ENCODE results near the gene KIF5C.

DNA sequence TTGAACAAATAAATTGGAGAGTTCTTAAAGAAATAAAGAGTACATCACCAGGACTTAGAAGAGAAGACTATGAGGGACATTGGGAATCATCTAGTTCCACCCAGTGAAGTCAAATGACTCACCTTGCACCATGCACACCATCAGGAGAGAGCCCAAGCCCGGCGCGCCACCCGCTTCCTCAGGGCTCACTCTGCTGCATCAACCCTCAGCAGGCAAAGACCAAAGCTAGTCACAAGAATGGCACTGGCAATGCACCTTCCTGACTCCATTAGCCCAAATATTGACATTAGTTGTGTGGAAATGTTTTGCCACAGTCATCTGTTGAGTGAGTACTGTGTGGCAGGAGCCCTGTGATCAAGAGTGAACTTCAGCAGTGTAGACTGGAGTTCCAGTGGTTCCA lies 156.4 kb downstream of the KIF5C start:
- TF ChIP-seq, protein P1, sequence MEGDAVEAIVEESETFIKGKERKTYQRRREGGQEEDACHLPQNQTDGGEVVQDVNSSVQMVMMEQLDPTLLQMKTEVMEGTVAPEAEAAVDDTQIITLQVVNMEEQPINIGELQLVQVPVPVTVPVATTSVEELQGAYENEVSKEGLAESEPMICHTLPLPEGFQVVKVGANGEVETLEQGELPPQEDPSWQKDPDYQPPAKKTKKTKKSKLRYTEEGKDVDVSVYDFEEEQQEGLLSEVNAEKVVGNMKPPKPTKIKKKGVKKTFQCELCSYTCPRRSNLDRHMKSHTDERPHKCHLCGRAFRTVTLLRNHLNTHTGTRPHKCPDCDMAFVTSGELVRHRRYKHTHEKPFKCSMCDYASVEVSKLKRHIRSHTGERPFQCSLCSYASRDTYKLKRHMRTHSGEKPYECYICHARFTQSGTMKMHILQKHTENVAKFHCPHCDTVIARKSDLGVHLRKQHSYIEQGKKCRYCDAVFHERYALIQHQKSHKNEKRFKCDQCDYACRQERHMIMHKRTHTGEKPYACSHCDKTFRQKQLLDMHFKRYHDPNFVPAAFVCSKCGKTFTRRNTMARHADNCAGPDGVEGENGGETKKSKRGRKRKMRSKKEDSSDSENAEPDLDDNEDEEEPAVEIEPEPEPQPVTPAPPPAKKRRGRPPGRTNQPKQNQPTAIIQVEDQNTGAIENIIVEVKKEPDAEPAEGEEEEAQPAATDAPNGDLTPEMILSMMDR (conservative IDR thresholded peaks at IDR 0.05; ENCODE audit: low read length): no peak
- TF ChIP-seq EZH2phosphoT487 (IDR thresholded peaks at IDR 0.05; ENCODE audit: borderline replicate concordance, low read depth, low read length): no peak

Data from OCI-LY7 (cell line).